ENCODE measurements around the gene CSF3R. TPM values are rescaled to one million over a fixed set of nuclear protein-coding genes. Genes with fewer than 3 reads are reported as not detected.

Gene CSF3R
- total and polyA plus RNA-seq, 12 donors = 2.1 to 24.5 (median 11.1) TPM

DNA sequence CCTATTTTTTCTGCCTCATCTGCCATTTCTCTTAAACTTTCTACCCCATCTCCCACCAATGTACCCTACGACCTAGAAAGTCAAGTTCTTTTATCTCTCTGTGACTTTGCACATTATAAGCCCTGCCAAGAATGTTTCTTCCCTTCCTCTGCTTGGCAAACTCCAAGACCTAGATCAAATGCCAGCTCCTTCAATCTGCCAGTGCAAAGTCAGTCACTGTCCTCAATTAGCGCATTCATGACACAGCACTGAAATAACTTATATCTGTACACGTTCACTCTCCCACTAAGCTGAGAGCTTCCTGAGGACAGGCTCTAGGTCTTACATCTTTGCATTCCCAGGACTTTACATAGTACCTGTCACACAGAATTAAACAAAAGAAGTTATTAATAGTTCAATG lies 63.6 kb downstream of the CSF3R start:
- Histone ChIP-seq H3K4me1 (replicated peaks in 1 of 2) (peaks cover 3 to 6% of the 10 kb centered on the region in 2 donors), H3K4me3 (no peak overlapping the region), H3K9me3 (replicated peaks in 1 of 3) (no peaks in the 10 kb centered on the region), H3K36me3 (replicated peaks in 1 of 2) (no peaks in the 10 kb centered on the region), H3K27ac (no peak overlapping the region), H3K27me3 (no peaks in the 10 kb centered on the region)
- no peak for TF ChIP-seq POLR2A (IDR thresholded peaks at IDR 0.05)
- TF ChIP-seq, protein P1, sequence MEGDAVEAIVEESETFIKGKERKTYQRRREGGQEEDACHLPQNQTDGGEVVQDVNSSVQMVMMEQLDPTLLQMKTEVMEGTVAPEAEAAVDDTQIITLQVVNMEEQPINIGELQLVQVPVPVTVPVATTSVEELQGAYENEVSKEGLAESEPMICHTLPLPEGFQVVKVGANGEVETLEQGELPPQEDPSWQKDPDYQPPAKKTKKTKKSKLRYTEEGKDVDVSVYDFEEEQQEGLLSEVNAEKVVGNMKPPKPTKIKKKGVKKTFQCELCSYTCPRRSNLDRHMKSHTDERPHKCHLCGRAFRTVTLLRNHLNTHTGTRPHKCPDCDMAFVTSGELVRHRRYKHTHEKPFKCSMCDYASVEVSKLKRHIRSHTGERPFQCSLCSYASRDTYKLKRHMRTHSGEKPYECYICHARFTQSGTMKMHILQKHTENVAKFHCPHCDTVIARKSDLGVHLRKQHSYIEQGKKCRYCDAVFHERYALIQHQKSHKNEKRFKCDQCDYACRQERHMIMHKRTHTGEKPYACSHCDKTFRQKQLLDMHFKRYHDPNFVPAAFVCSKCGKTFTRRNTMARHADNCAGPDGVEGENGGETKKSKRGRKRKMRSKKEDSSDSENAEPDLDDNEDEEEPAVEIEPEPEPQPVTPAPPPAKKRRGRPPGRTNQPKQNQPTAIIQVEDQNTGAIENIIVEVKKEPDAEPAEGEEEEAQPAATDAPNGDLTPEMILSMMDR (IDR thresholded peaks at IDR 0.05) = no peak
- intact Hi-C loops (cut with DNase I) = loop anchor here (5.0 to 10.0 kb wide), 3 partner anchors 77 to 324 kb away; partner anchors contain the start of gene SH3D21 (in 1 of the 2)
- 64 to 72% (median 70%) methylated on average over 3 of the region's 3 CpGs for WGBS, 4 donors
- DNase-seq = no peak

DNA sequence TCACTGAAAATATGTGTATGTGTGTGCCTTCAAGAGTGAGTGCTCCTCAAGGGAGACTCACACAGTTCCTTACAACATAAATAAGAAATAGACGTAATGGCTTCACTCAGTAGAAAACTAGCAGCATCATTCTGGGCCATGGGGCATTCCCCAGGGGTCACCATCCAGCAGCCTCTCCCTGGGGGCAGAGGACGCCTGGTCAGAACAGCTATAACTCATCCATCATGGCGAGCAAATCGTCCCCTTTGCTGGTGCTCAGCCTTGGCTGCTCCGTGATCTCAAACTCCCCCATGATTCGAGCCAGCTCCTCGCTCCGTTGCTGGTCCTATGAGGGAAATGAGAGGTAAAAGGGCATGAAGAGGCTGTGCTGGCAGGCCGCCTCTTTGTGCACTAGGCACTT lies 64.8 kb downstream of the CSF3R start:
- WGBS, 4 donors = 84 to 94% (median 86%) methylated on average over 7 to 9 of the region's 9 CpGs
- intact Hi-C loops (cut with DNase I) = loop anchor here (5.0 to 10.0 kb wide), 3 partner anchors 76 to 323 kb away; partner anchors contain the start of gene SH3D21 (in 1 of the 2)
- H3K27me3 ChIP-seq = no peaks in the 10 kb centered on the region
- H3K4me1 ChIP-seq (replicated peaks in 1 of 2) = peaks cover 3 to 6% of the 10 kb centered on the region in 2 donors
- no peaks in the 10 kb centered on the region for H3K36me3 ChIP-seq (replicated peaks in 1 of 2)
- H3K9me3 ChIP-seq (replicated peaks in 1 of 3) = no peaks in the 10 kb centered on the region
- no peak overlapping the region for H3K4me3 ChIP-seq
- no peak overlapping the region for H3K27ac ChIP-seq
- TF ChIP-seq, protein P1 (IDR thresholded peaks at IDR 0.05) = no peak
- no peak for TF ChIP-seq POLR2A (IDR thresholded peaks at IDR 0.05)
- no peak for DNase-seq

Small RNA genes lying within 50 kb of the gene (small RNA-seq; reads per million reads assigned to genes)
- gene SNORA63C = 4.4 to 5.1 reads per million in 2 donors

Other genes with a start within 250 kb of the CSF3R start
- 1 to 10 TPM in 6 of 9 donors, under 1 TPM in 3; 0.69 to 3.0 (median 1.9) TPM for gene SH3D21, start 176.5 kb downstream of the CSF3R start, total RNA-seq
- 10 to 100 TPM in 1 of 3 donors, 1 to 10 TPM in 1, under 1 TPM in 1; 0.73 to 18.4 (median 1.8) TPM for gene SH3D21, start 176.5 kb downstream of the CSF3R start, polyA plus RNA-seq
- 100 to 1,000 TPM in 4 of 9 donors, 10 to 100 TPM in 5; 17.6 to 185 (median 92.3) TPM for gene EVA1B, start 159.3 kb downstream of the CSF3R start, total RNA-seq
- 100 to 1,000 TPM in 1 of 3 donors, 10 to 100 TPM in 1, not detected in 1; 59.5 to 105 TPM for gene EVA1B, start 159.3 kb downstream of the CSF3R start, polyA plus RNA-seq
- 10 to 100 TPM; 18.8 to 31.2 (median 26.4) TPM for gene STK40, start 97.0 kb downstream of the CSF3R start, total RNA-seq
- gene STK40, start 97.0 kb downstream of the CSF3R start, polyA plus RNA-seq = 10 to 100 TPM in 2 of 3 donors, 1 to 10 TPM in 1; 9.8 to 20.4 (median 11.1) TPM
- gene LSM10, start 85.0 kb downstream of the CSF3R start, total RNA-seq = 10 to 100 TPM; 13.2 to 42.1 (median 34.8) TPM
- gene LSM10, start 85.0 kb downstream of the CSF3R start, polyA plus RNA-seq = 10 to 100 TPM; 33.5 to 48.7 (median 39.9) TPM
- gene OSCP1, start 32.5 kb downstream of the CSF3R start, total RNA-seq = 10 to 100 TPM in 6 of 9 donors, 1 to 10 TPM in 3; 5.5 to 29.9 (median 11.4) TPM
- gene OSCP1, start 32.5 kb downstream of the CSF3R start, polyA plus RNA-seq = 10 to 100 TPM; 11.1 to 20.5 (median 14.1) TPM
- 100 to 1,000 TPM in 1 of 9 donors, 10 to 100 TPM in 8; 49.8 to 116 (median 71.8) TPM for gene MRPS15, start 18.5 kb downstream of the CSF3R start, total RNA-seq
- gene MRPS15, start 18.5 kb downstream of the CSF3R start, polyA plus RNA-seq = 100 to 1,000 TPM; 156 to 287 (median 256) TPM

All from adrenal gland (tissue), 12 donors.